ENCODE data around the gene ABLIM2.
"Not testable (repeated sequence)": the region's sequence is repeated elsewhere in the genome, so short reads cannot be mapped to it uniquely, and the experiment has no call there.

The ABLIM2 gene

DNA sequence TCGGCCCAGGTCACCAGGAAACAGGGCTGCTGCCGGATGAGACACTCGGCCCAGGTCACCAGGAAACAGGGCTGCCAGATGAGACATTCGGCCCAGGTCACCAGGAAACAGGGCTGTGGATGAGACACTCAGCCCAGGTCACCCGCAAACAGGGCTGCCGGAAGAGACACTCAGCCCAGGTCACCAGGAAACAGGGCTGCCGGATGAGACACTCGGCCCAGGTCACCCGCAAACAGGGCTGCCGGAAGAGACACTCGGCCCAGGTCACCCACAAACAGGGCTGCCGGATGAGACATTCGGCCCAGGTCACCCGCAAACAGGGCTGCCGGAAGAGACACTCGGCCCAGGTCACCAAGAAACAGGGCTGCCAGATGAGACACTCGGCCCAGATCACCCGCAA lies 240.4 kb downstream of the ABLIM2 start:
- DNase-seq, result not testable (repeated sequence)

DNA sequence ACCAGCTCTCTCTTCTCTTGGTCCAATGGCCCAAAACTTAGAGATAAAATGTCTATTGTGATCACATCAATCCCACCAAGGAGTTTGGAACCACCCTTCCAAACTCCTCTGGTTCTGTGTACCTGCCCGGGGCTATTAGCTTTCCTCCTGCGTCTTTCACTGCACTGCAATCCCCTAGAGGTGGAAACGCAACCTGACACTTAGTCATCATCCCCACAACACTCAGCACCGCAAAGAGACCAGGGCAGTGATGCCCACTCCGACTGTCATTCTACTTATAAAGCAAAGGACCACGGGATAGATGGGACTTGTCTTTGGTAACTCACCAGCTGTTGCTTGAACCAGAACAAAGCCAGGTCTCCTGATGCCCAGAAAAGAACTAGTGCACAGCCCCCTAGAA lies 240.9 kb downstream of the ABLIM2 start:
- no peak for DNase-seq

DNA sequence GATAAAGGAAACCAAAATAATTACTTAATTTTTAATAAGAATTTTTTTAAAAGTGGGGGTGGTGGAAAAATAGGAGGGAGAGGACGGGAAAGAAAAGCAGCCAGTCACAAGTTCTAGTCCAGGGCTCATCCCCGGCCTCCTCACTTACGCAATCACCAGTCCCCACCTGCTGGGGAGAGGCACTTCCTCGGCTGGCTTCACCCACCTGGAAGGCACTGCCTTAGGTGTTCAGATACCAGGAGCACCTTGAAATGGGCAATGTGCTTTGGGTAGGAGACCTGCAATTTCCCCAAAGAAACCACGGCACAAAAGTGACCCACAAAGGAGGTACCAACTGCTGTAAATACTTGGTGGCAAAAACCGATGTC lies 242.8 kb downstream of the ABLIM2 start:
- DNase-seq, result no peak

All from stimulated activated CD4-positive, alpha-beta T cell treated with anti-CD3 and anti-CD28 coated beads, Interleukin-1b, Interleukin-23, amount 100 ng/mL, for 48 hours (primary cell).